IPS DF 19.7 (cell line): ENCODE measurements around the gene SLC26A5.
A peak's percentile ranks its signal among the peaks of the same experiment; 100 is the strongest.

Experiments
- DNase-seq: peaks from one replicate; pipeline ENCODE4 v3.0.0-alpha.2; 2013; ENCODE audit warnings: low read depth, low spot score

SLC26A5 gene

GRCh38 chr7:103346396-103346795 lies 99.6 kb downstream of the SLC26A5 start:
- no peak for DNase-seq

DNA sequence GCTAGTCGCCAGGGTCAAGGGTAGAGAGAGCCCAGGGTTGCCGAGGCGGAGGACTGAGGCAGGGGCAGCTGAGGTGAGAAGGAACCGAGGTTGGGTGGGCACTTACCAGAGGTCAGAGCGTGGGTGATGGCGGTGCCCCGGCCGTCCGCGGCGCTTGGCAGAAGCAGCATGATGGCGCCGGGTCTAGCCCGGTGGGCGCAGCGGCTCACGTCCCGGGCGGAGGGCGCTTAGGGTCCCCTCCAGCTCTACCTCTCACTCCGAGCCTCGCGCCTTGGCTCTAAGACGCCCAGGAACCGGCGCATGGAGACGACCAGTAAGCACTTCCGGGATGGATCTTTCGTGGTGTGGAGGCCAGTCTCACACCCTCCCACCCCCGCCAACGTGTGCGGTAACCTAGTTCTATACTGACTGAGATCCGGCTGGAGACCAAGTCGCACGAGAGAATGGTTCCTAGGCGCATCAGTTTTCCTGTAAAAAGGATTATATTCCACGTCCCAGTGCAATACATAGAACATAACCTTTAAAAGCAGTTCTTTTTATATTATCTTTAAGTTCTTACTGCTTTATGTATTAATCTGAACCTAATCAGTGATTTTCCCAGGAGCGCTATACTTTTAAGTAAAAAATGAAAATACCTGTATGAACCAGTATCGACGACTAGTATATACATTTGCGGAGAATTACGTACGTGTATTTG lies 101.4 kb downstream of the SLC26A5 start, which contains the start of gene DNAJC2:
Gene DNAJC2 (minus strand): TSS at position 315 of the 697 bp plus-strand sequence. CDS start 145 bp downstream, at position 170.
- peak; percentile 77 for DNase-seq

DNA sequence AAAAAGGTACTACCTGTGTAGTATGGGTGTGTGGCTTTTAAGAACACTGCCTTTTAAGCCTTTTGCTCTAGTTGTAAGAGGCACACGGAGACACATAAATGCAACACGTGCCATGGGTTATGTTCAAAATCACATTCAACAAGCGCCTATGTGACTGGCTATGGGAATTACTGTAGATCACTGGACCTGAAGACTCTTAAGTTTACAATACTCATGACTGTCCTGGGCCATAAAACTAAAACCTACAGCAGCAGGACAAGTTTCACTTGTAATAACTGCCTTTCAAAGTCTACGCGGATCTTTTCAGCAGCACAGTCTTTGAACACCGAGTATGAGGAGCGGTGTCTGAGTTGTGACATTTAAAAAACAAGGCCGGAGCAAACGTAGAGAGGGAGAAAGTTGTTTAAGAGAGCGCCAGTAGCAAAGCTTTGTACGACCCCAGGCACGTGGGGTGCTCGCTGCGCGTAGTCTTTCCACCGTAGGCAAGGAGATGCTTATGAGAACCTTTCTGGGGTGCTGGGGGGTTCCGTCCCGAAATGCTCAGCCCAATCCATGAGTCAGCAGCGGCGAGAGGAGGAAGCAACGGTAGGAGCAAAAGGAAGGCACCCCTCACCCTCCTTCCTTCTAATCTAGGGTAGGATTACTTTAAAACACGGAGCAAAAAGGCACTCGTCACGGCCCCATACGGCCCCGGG lies 102.1 kb downstream of the SLC26A5 start:
- no peak for DNase-seq

DNA sequence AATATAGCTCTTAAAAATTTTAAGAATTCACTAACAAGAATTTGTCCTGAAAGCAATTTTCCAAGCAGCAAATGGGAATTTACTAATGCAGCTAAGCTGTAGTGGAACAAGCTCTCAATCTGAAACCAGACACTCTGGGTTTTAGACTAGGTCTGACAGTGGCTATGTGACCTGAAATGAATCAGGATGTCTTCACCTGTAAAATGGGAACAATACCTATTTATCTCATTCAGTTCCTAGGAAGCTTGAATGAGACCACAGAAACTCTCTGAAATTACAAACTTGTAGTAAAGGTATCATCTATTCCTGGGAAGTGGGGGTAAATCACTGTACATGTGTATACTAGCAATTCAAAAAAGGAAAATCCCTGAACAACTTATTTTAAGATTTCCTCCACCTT lies 102.7 kb downstream of the SLC26A5 start:
- DNase-seq, result no peak

GRCh38 chr7:103341466-103341865 lies 104.5 kb downstream of the SLC26A5 start:
- no peak for DNase-seq

GRCh38 chr7:103338864-103339263 lies 107.1 kb downstream of the SLC26A5 start:
- DNase-seq, result no peak

DNA sequence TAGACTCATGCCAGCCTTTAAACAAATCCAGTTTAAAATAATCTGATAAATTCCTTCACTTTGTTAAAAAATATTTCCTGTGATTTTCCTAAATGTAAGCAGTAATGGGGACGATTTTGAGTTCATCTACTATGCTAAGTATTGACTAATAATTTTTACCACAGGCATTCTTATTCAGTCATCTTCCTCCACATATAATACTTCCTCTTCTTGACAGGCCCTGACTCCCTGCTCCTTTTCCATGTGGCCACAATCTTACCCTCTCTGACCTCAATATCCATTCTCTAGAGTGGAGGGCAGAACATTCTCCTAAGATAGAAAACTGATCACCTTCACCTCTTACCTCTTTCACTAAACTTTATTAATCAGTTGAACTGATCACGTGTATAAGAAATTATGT lies 109.2 kb downstream of the SLC26A5 start:
- DNase-seq, result no peak

GRCh38 chr7:103325744-103326143 lies 120.3 kb downstream of the SLC26A5 start:
- no peak for DNase-seq
